SJCRH30 (cell line): ENCODE results near the gene TTN. TPM values are rescaled to one million over a fixed set of nuclear protein-coding genes. Genes with fewer than 3 reads are reported as not detected.

Experiments
- DNase-seq, 2 experiments: peaks; one replicate each; pipeline ENCODE4 v3.0.0-alpha.2; 2015 to 2020
- H3K27ac ChIP-seq: fragments of 250-450 bp; sonication (Bioruptor Pico); 2 replicates; pipeline ENCODE4 v1.5.1; 2020; ENCODE audit warnings: mild to moderate bottlenecking, moderate library complexity
- H3K27me3 ChIP-seq: fragments of 250-450 bp; sonication (Bioruptor Pico); 2 replicates; pipeline ENCODE4 v1.5.1; 2020; ENCODE audit warnings: mild to moderate bottlenecking, moderate library complexity
- H3K36me3 ChIP-seq: fragments of 250-450 bp; sonication (Bioruptor Pico); 2 replicates; pipeline ENCODE4 v1.5.1; 2020; ENCODE audit warnings: mild to moderate bottlenecking, moderate library complexity
- H3K4me1 ChIP-seq: fragments of 250-450 bp; sonication (Bioruptor Pico); 2 replicates; pipeline ENCODE4 v1.5.1; 2020; ENCODE audit warnings: mild to moderate bottlenecking, moderate library complexity
- H3K4me3 ChIP-seq: fragments of 250-450 bp; sonication (Bioruptor Pico); 2 replicates; pipeline ENCODE4 v1.5.1; 2020; ENCODE audit warnings: mild to moderate bottlenecking, moderate library complexity
- H3K9me3 ChIP-seq: fragments of 250-450 bp; sonication (Bioruptor Pico); replicated peaks from 2 replicates; pipeline ENCODE4 v1.5.1; 2020; ENCODE audit warnings: mild to moderate bottlenecking, moderate library complexity
- total RNA-seq: library from RNA; depleted of rRNA; stranded (reverse); fragments of >200 nt; shearing (Covaris generic); gene quantifications from 2 replicates; pipeline ENCODE4 v1.2.3, GENCODE V29; 2014; rRNA removed

The TTN gene
- total RNA-seq, 1 experiment from 2014 or later = 35.0 TPM

DNA sequence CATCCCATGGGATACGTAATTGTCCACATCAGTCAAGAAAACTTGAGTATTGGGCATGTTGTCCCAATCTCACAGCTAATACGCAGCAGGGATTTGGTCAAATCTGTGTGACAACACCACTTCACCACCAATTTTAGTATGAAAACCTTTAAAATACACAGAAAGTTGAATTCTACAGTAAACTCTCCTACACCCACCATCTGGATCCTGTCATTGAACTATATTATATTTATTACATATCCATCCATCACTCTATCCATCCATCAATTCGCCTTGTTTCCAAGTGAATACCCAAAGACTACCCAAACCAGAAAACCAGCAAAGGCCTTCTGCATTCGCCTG is 328.0 kb downstream of the TTN start:
- H3K9me3 ChIP-seq = no peaks in the 10 kb centered on the region
- H3K36me3 ChIP-seq = no peaks in the 10 kb centered on the region
- DNase-seq = no peak
- H3K4me1 ChIP-seq = no peaks in the 10 kb centered on the region; the same call in 1 of the 2 replicates
- peak overlapping the region; percentile 0; the same call in 1 of the 2 replicates for H3K27ac ChIP-seq
- no peaks in the 10 kb centered on the region for H3K27me3 ChIP-seq
- H3K4me3 ChIP-seq = peak overlapping the region; percentile 82

DNA sequence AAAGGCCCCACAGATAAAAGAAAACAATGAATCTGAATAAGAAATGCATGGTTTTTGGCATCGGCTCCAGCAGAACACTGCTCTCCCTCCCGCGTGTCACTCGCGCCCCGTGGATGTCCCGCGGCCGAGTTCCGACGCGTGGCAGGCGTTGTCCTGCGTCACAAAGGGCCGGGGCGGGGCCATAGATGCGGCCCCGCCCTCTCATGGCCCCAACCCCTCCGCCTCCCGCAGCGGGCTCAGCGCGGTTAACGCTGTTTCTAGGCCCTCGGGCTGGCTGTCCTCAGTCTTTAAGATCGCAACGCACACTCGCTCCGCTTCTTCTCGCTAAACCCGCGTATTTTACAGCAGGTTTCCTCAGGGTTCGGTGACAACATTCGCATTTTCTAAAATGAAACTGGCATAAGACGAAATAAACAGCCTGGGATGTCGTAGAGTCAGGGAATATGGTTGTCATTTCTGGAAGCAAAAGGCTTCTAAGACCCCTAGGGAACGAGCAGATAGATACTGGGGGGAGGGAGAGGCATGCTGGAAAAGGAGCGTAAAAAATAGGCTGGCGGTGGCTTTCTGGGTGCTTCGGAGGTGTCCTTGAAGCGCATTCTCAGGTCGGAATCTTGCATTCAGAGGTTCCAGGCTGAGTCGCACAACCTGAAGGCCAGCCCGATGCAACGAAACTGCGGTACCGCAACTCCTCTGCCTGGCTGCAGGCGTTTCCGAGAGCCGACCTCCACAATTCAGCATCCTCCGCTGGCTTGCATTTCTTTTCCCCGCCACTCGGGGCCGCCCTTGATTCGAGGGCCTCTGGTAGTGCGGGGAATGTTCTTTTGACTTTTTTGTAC is 328.6 kb downstream of the TTN start, which contains the start of gene FKBP7:
TSS of gene FKBP7 (minus strand) at position 162 of the 836 bp plus-strand sequence. CDS start at position 61, 101 bp downstream.
- peak; percentile 87 to 92 for DNase-seq

DNA sequence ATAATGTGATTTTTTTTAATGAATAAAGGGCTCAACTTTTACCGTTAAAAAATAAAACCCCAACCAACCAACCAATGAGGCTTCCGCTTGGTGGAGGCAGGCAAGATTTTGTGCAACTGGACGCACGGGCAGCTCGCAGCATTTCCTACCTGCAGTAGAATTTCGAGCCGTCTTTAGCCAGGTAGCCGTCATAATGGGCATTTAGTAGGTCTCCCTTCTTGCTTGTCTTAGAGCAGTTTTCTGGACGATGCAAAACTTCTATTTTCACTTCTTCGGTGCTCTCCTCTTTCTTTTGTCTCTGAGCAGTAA is 329.1 kb downstream of the TTN start:
- H3K27me3 ChIP-seq = no peaks in the 10 kb centered on the region
- no peaks in the 10 kb centered on the region; the same call in 1 of the 2 replicates for H3K4me1 ChIP-seq
- no peaks in the 10 kb centered on the region for H3K9me3 ChIP-seq
- 0 out of 2 replicates have a peak, but pooled peaks cover 2% of the 10 kb centered on the region for H3K36me3 ChIP-seq
- DNase-seq = no peak
- peak overlapping the region; percentile 66 for H3K27ac ChIP-seq
- peak overlapping the region; percentile 82 for H3K4me3 ChIP-seq

More for the DNA sequence above, 328.6 kb downstream of the TTN start, which contains the start of gene FKBP7:
- no peaks in the 10 kb centered on the region for H3K9me3 ChIP-seq
- no peaks in the 10 kb centered on the region for H3K36me3 ChIP-seq
- H3K4me3 ChIP-seq = peak within 1 kb of the TSS; percentile 82
- H3K4me1 ChIP-seq = no peaks in the 10 kb centered on the region; the same call in 1 of the 2 replicates
- H3K27ac ChIP-seq = peak within 1 kb of the TSS; percentile 66
- H3K27me3 ChIP-seq = no peaks in the 10 kb centered on the region

DNA sequence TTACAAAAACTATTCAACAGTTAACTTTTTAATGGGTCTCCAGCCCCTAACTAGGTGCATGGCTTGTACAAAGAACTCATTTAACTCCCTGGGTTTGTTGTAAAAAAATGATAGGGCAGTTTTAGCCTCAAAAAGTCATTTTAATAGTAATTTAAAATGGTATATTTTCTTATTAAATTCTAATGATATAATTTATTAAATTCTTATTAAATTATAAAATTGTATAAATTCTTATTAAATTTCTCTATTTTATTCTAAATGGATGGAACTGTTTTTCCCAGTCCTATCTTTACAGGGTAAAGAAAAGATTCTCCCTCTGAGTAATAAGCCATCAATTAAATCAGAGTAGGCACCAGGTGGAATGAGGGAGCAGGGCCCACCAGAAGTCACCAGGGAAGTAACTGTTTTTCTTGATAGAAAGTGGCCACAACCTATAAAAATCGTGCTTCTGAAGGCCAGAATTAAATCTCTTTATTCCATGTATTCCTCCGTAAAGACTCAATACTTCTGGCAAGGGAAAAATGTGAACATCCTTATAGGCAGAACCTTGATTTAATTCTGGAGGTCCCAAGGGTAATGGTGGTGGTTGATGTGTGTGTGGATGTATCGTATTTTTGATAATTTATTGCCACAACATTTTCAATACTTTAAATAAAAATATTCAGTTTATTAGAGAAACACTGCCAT is 329.6 kb downstream of the TTN start:
- H3K36me3 ChIP-seq = 0 out of 2 replicates have a peak, but pooled peaks cover 4% of the 10 kb centered on the region
- peak in 1 of 2 experiments; percentile 27 for DNase-seq
- H3K27me3 ChIP-seq = no peaks in the 10 kb centered on the region
- H3K9me3 ChIP-seq = no peaks in the 10 kb centered on the region
- H3K4me3 ChIP-seq = peak overlapping the region; percentile 82
- H3K4me1 ChIP-seq = no peaks in the 10 kb centered on the region; the same call in 1 of the 2 replicates
- H3K27ac ChIP-seq = peak overlapping the region; percentile 66

DNA sequence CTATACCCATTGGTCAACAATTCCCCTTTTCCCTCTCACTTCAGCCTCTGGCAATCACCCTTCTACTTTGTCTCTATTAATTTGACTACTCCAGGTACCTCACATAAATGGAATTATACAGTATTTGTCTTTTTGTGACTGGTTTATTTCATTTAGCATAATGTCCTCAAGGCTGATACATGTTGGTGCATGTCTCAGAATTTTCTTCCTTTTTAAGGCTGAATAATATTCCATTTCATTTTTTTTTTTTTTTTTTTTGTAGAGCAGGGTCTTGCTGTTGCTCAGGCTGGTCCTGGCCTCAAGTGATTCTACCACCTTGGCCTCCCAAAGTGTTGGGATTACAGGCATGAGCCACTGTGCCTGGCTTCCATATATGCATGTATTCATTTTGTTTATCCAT is 330.7 kb downstream of the TTN start:
- Histone ChIP-seq H3K4me3 (no peak overlapping the region), H3K27ac (no peak overlapping the region), H3K36me3 (0 out of 2 replicates have a peak, but pooled peaks cover 4% of the 10 kb centered on the region), H3K4me1 (no peaks in the 10 kb centered on the region; the same call in 1 of the 2 replicates), H3K9me3 (no peaks in the 10 kb centered on the region), H3K27me3 (no peaks in the 10 kb centered on the region)
- DNase-seq = no peak

Other genes starting within 250 kb of the TTN start
- 5.3 and 5.5 TPM in 2 replicates for gene CCDC141, start 242.7 kb upstream of the TTN start, total RNA-seq